Measurements from ENCODE around the gene LRRC71. TPM values are rescaled to one million over a fixed set of nuclear protein-coding genes. Genes with fewer than 3 reads are reported as not detected.

Gene LRRC71
- total RNA-seq, 2 experiments from 2014 or later, result not detected

GRCh38 chr1:156881101-156881500 lies 39.3 kb upstream of the LRRC71 start:
- ChIA-PET POLR2A (no interaction called here), CTCF (interaction anchor here (1.7 kb wide), 1 partner anchor 11 kb away, joined by 4 read pairs; no protein-coding TSS in a partner anchor)
- H3K4me3 ChIP-seq (ENCODE audit: low read length), result no peak overlapping the region
- H3K4me1 ChIP-seq (ENCODE audit: insufficient read depth, low read length), result no peaks in the 10 kb centered on the region
- H3K4me1 Mint-ChIP-seq (ENCODE audit: low read depth), result no peaks in the 10 kb centered on the region
- H3K36me3 ChIP-seq (ENCODE audit: insufficient read depth, low read length), result no peaks in the 10 kb centered on the region
- ATAC-seq (ENCODE audit: poor library complexity) (no peak), DNase-seq (no peak)
- peaks cover 8 to 15% of the 10 kb centered on the region in 2 experiments for H3K27me3 ChIP-seq (ENCODE audit: control insufficient read depth in 1 of 2, insufficient read depth in 2 of 2, low read length in 2 of 2)
- H3K27me3 Mint-ChIP-seq, result peaks cover 51% of the 10 kb centered on the region
- no peaks in the 10 kb centered on the region for H3K36me3 Mint-ChIP-seq (ENCODE audit: low read depth)
- H3K9me3 Mint-ChIP-seq, result no peaks in the 10 kb centered on the region
- H3K4me3 Mint-ChIP-seq, result no peak overlapping the region
- no peak for TF ChIP-seq CTCF (IDR thresholded peaks at IDR 0.05)
- no peak overlapping the region for H3K27ac ChIP-seq (ENCODE audit: low read depth in 1 of 2, low read length in 2 of 2)
- H3K27ac Mint-ChIP-seq, result no peak overlapping the region
- no peaks in the 10 kb centered on the region for H3K9me3 ChIP-seq (ENCODE audit: control insufficient read depth in 1 of 2, insufficient read depth in 1 of 2, low read length in 2 of 2)
- intact Hi-C loops (cut with DNase I, micrococcal nuclease), result no loop called here

- Mint-ChIP-seq H3K9me3 (no peaks in the 10 kb centered on the region), H3K4me3 (no peak overlapping the region), H3K4me1 (ENCODE audit: low read depth) (no peaks in the 10 kb centered on the region), H3K27ac (no peak overlapping the region), H3K27me3 (peaks cover 57% of the 10 kb centered on the region), H3K36me3 (ENCODE audit: low read depth) (no peaks in the 10 kb centered on the region)
- Histone ChIP-seq H3K9me3 (ENCODE audit: control insufficient read depth in 1 of 2, insufficient read depth in 1 of 2, low read length in 2 of 2) (no peaks in the 10 kb centered on the region), H3K36me3 (ENCODE audit: insufficient read depth, low read length) (no peaks in the 10 kb centered on the region), H3K4me1 (ENCODE audit: insufficient read depth, low read length) (no peaks in the 10 kb centered on the region), H3K27ac (ENCODE audit: low read depth in 1 of 2, low read length in 2 of 2) (no peak overlapping the region), H3K27me3 (ENCODE audit: control insufficient read depth in 1 of 2, insufficient read depth in 2 of 2, low read length in 2 of 2) (peaks cover 8 to 15% of the 10 kb centered on the region in 2 experiments), H3K4me3 (ENCODE audit: low read length) (no peak overlapping the region)
- CTCF ChIA-PET, result interaction anchor here (1.0 to 1.7 kb wide), 3 partner anchors 9 to 24 kb away, joined by 3 to 4 read pairs (median 4); no protein-coding TSS in a partner anchor
- intact Hi-C loops (cut with DNase I, micrococcal nuclease), result no loop called here
- no peak for DNase-seq
- POLR2A ChIA-PET, result no interaction called here
- ATAC-seq (ENCODE audit: poor library complexity), result no peak
- no peak for TF ChIP-seq CTCF (IDR thresholded peaks at IDR 0.05)
Observed at GRCh38 chr1:156881663-156882062, 38.8 kb upstream of the LRRC71 start.

GRCh38 chr1:156882543-156882942 lies 37.9 kb upstream of the LRRC71 start:
- ChIA-PET POLR2A (no interaction called here), CTCF (interaction anchor here (1.0 to 1.3 kb wide), 2 partner anchors 8 to 25 kb away, joined by 3 to 4 read pairs; no protein-coding TSS in a partner anchor)
- Mint-ChIP-seq H3K36me3 (ENCODE audit: low read depth) (no peaks in the 10 kb centered on the region), H3K27me3 (peaks cover 59% of the 10 kb centered on the region), H3K9me3 (no peaks in the 10 kb centered on the region), H3K27ac (no peak overlapping the region), H3K4me3 (no peak overlapping the region), H3K4me1 (ENCODE audit: low read depth) (no peaks in the 10 kb centered on the region)
- no peak overlapping the region for H3K4me3 ChIP-seq (ENCODE audit: low read length)
- ATAC-seq (ENCODE audit: poor library complexity) (no peak), DNase-seq (no peak)
- no peak overlapping the region for H3K27ac ChIP-seq (ENCODE audit: low read depth in 1 of 2, low read length in 2 of 2)
- intact Hi-C loops (cut with DNase I, micrococcal nuclease), result no loop called here
- H3K36me3 ChIP-seq (ENCODE audit: insufficient read depth, low read length), result no peaks in the 10 kb centered on the region
- H3K9me3 ChIP-seq (ENCODE audit: control insufficient read depth in 1 of 2, insufficient read depth in 1 of 2, low read length in 2 of 2), result no peaks in the 10 kb centered on the region
- no peak for TF ChIP-seq CTCF (IDR thresholded peaks at IDR 0.05)
- peaks cover 14 to 15% of the 10 kb centered on the region in 2 experiments for H3K27me3 ChIP-seq (ENCODE audit: control insufficient read depth in 1 of 2, insufficient read depth in 2 of 2, low read length in 2 of 2)
- no peaks in the 10 kb centered on the region for H3K4me1 ChIP-seq (ENCODE audit: insufficient read depth, low read length)
